Hypothalamus (tissue), 51 donors: Measurements from ENCODE around the gene SLC29A4.
"Not testable (repeated sequence)": the region's sequence is repeated elsewhere in the genome, so short reads cannot be mapped to it uniquely, and the experiment has no call there.

ENCODE experiments used
- DNase-seq, 51 donors: peaks; one replicate each; lab custom pipeline; 2025; lab: John Stamatoyannopoulos, UW

SLC29A4 gene, protein sequence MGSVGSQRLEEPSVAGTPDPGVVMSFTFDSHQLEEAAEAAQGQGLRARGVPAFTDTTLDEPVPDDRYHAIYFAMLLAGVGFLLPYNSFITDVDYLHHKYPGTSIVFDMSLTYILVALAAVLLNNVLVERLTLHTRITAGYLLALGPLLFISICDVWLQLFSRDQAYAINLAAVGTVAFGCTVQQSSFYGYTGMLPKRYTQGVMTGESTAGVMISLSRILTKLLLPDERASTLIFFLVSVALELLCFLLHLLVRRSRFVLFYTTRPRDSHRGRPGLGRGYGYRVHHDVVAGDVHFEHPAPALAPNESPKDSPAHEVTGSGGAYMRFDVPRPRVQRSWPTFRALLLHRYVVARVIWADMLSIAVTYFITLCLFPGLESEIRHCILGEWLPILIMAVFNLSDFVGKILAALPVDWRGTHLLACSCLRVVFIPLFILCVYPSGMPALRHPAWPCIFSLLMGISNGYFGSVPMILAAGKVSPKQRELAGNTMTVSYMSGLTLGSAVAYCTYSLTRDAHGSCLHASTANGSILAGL

GRCh38 chr7:5282543-5283316, at the start of gene SLC29A4:
Gene SLC29A4 (plus strand): TSS chr7:5282943. CDS start chr7:5287817, 4,874 bp downstream.
- peak in 35 of 51 donors; percentile 7 to 74 (median 33) for DNase-seq

- DNase-seq = no peak
Observed at GRCh38 chr7:5234852-5235831, 47.6 kb upstream of the SLC29A4 start.

- DNase-seq = peak in 46 of 51 donors; percentile 5 to 76 (median 56)
Observed at GRCh38 chr7:5237286-5237685, 45.5 kb upstream of the SLC29A4 start.

DNA sequence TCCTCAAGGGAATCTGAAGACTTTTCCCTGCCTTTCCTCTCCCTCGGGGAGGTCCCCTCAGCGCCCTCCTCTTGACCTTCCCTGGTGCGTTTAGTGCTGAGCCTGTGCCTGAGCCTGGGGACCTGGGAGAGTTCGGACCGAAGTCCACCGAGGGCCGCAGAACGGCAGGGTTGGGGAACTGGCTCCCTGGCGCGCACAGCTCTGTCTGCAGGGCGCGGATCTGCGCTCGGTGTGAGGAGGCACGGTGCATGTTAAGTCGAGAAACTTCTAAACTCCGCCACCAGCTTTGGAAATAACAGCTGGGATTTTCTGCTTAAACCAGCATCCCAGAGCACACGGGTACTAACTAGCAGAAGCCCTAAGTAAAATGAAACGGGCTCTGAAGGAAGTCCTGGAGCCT, 44.2 kb upstream of the SLC29A4 start:
- DNase-seq = no peak

DNA sequence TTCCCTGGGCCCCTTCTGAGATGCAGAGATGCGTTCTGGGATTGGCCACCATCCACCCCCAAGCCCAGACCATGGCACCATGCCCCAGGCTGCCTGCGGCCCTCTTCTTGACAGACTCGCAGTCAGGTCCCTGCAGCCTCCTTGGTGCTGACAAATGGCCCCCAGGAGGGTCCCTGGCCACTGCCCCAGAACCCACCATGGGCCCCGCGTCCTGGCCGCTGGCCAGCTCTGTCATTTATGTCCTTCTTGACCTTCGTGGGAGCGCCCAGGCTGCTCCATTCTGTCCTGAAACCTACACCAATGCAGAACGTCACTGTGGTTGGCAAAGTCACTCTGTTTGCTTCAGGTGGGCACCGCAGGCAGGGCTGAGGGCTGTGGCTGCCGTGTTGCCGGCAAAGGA, 39.5 kb upstream of the SLC29A4 start:
- no peak for DNase-seq

DNA sequence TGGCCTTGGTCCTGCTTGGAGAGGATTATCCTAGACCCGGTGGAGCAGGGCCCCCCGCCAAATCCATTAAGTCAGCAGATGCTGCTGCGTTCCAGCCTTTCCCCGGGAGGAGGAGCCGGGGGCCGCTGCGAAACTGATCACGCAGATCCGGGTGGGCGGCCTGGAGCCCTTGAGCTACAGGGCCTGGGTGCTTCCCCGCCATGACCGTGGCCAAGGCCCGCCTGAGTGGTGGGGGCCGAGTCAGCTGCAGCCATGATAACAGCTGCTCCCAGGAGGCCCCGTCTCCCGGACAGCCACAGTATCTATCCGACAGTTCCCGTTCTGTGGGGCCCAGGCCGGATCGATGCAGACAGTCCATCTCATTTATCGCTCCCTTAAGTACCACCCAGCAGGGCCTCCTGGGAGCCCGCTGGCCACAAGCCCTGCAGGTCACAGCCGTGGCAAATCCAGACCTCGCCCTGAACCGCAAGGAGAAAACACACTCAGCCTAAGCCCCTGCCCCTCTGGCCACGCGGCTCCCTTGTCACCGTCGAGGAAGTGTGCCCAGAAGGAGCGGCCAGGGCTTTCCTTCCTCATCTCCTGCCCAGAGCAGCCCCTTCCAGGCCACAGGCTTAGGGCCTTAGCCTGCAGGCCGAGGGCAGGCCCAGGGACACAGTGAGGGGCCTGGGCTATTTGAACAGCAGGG, 34.4 kb upstream of the SLC29A4 start:
- peak in 13 of 51 donors; percentile 10 to 46 (median 22) for DNase-seq

GRCh38 chr7:5250787-5251186, 32.0 kb upstream of the SLC29A4 start:
- not testable (repeated sequence) for DNase-seq

GRCh38 chr7:5253529-5253928, 29.2 kb upstream of the SLC29A4 start:
- peak in 1 of 51 donors; percentile 25 for DNase-seq

DNA sequence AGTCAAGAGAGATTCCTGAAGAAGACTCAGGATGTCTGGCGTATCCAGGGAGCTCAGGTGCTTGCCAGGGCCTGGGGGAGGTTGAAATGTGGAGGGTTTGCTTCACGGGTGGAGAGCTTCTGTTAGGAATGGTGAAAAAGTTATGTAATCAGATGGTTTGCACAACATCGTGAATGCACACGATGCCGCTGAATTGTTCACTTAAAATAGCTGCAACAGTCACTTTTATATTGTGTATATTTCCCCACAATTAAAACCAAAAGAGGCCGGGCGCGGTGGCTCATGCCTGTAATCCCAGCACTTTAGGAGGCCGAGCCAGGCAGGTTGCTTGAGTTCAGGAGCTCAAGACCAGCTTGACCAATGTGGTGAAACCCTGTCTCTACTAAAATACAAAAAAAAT, 28.4 kb upstream of the SLC29A4 start:
- not testable (repeated sequence) for DNase-seq

GRCh38 chr7:5255832-5256231, 26.9 kb upstream of the SLC29A4 start:
- DNase-seq = no peak

DNA sequence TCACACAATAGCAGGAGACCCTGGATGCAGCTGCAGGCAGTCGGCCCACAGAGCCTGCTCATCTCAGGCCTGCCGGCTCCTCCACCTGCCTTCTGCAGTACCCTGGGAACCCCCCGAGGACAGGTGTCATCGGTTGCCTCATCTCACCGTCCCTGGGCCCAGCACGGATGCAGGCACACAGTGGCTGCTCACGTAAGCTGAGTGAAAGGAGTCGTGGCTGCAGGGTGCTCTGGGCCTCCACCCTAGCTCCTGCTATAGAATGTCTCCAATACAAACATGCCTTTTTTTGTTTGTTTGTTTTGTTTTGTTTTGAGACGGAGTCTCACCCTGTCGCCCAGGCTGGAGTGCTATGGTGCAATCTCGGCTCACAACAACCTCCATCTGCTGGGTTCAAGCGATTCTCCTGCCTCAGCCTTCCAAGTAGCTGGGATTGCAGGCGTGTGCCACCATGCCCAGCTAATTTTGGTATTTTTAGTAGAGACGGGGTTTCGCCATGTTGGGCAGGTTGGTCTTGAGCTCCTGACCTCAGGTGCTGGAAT, 22.1 kb upstream of the SLC29A4 start:
- DNase-seq = not testable (repeated sequence)

DNA sequence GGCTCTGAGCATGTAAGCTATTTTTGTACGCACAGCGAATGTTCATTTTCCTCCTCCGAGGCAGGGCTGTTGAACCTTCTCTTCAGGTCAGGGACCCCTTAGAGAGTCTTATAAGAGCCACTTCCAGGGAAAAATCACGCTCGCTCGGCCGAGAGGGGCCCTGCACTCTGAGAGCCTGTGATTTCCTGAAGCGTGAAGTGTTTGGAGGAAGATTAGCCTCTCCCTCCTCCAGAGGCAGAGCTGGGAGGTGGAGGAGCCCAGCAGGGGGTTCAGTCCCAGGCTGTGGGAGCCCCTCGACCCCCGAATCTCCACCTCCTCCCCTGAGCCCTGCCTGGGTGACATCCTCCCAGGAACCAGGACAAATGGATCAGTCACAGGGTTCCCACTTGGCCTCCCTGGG, 19.7 kb upstream of the SLC29A4 start:
- not testable (repeated sequence) for DNase-seq

DNA sequence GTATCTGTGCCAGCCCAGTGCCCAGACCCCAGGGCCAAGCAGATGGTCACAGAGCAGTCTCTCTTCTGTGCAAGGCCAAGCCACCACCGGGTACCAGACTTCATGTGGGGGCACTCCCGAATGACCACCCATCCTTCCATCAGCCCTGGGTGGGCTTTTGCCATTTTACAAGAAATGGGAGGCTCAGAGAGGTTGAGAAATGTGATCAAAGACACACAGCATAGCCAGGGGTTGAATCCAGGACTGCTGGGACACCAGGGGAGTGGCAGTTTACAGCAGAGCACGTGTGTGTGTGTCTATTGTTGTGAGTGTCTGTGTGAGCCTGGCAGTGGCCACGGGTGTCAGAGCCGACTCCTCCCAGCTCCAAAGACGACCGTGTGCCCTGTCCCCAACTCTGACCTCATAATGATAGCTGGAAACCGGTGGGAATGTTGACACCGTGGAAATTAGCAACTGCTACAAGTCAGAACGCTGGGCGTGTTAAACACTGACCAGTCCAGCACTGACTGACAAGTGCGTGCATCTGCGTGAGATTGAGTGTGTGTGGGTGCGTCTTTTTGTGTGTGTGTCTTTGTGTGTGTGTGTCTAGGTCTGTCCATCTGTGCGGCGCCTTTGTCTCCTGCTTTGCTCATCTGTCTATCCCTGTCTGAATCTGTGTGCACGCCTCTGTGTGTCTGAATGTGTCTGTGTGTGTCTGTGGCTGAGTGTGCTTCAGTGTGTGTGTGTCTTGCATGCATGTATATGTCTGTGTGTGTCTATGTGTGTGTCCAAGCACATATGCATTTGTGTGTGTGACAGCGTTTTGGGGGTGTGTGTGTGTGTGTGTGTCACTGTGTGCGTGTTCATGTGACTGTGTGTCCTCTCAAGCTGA, 17.2 kb upstream of the SLC29A4 start:
- peak in 1 of 51 donors; percentile 46 for DNase-seq

DNA sequence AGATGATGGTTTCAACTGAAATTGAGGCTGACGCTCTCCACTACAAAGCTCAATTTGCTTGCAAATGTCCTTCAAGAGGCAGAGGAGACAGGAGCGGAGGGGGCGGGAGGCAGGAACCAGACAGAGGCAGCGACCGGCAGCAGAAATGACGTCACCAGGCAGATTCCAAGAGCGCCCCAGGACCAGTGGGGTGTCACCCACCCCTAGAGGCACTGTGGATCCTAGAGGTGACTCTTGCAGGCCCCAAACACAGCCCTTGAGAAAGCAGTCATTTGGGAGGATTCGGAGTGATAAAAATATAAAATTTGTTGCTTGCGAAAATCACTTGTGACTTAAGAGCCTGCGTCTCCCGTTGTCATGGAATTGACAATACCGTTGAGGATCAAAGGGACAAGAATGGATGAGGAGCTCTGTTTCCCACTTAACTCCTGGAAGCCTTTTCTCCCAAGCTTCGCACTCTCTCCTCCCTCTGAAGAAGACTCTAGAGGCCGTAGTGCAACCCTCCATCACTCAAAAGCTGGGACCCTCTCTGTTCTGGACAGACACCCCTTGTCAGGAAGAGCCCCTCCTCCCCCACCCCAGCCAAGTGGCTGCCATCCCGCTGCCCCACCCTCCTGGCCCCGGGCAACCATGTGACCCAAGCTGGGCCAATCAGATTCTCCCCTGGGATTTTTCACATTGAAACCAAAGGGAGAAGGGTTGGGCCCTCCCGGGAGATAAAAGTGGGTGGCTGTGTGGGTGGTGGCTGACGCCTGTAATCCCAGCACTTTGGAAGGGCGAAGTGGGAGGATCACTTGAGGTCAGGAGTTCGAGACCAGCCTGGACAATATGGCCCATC, 16.3 kb upstream of the SLC29A4 start:
- peak in 12 of 51 donors; percentile 12 to 57 (median 30) for DNase-seq

DNA sequence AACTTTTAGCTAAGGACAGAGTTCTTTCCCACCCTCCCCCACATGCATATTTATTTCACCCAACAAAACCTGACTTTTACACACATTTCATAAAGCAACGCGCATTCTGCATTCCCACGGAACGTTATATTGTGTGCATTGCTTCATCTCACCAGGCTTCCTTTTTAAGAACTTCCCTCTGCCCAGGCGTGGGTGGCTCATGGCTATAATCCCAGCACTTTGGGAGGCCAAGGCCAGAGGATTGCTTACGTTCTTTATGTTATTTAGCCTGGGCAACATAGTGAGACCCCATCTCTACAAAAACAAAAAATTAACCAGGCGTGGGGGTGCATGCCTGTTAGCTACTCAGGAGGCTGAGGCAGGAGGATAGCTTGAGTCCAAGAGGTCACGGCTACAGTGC, 14.9 kb upstream of the SLC29A4 start:
- DNase-seq = not testable (repeated sequence)

DNA sequence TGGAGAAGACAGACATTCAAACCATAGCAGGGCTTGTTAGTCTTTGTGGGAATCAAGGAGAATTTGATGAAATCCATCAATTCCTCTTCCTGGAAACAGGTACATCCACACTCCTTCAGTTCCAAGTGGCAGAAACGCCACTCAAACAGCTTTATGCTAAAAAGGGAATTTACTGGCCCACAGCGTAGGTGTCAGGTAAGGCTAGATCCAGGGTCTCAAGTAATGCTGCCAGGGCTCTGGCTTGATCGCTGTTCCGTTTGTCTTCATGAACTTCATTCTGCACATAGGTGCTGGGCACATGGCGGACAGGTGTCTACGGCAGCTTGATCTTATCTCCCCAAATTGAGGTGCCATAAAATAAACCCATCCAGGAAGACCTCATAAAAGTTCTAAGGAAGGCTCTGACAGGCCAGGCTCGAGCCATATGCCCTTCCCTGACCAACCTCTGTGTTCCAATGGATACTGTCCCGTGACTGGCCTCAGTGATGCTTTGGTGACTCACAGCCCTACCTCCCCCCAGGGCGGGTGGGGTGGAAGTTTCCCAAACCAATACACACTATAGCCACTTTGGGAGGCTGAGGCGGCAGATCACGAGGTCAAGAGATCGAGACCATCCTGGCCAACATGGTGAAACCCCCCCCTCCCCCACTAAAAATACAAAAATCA, 12.6 kb upstream of the SLC29A4 start:
- DNase-seq = not testable (repeated sequence)

- no peak for DNase-seq
Observed at GRCh38 chr7:5270788-5271187, 12.0 kb upstream of the SLC29A4 start.
